HL-60/S4 (cell line): ENCODE measurements around the gene ERVFRD-1.
"Not testable (repeated sequence)": the region's sequence is repeated elsewhere in the genome, so short reads cannot be mapped to it uniquely, and the experiment has no call there.

ENCODE experiments used
- in situ Hi-C: fragments of 300-500 bp; cut with MboI; formaldehyde crosslinking; loops from 2 replicates; pipeline ENCODE4 v1.14.3; 2022; ENCODE audit warnings: low sequenced_read_pairs

The ERVFRD-1 gene

DNA sequence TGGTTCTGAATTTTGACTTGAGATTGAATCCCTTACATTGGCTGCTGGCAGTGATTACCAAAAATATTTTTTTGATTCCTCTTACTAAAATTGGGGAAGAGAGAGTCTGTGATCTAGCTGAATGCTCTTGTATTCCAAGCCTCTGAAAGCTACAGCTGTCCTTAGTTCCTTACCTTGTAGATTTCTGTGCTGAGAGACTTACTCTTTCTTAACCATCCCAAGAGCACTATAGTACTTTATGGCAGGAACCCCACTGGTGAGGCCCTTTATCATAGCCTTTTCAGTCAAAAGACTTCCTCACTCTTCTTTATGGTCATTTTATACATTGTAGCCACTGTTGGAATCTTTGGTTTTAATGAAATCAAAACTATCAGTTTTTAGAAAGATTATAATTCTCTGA lies 19.1 kb upstream of the ERVFRD-1 start:
- in situ Hi-C loops: no loop called here

DNA sequence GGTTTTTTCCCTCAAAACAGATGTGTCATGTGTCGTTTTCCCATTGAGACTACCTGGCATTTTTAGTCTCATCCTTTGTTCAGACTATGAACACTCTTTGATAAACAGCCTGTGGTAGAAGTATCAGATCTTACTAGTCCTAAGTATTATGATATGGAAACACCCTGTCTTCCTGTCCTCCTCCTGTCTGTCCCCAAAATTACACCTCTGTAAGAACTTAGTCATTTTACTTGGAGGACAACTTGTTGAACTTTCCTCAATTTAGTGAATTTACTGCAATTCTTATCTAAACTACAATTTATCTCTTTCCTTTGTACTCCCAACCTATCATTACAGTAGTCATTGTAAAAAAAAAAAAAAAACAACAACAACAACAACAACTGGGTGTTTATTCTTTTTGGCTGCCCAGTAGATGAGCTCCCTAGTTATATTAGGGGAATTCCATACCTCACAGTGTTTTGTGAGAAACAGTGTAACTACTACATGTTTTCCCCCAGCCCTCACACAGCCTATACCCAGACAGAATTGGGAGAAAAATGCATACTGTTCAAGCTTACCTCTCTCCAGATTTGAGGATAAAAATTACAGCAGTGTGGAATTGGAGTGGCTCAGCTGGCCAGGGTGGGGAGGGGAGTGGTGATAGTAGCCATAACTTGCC lies 18.5 kb upstream of the ERVFRD-1 start:
- in situ Hi-C loops: no loop called here

DNA sequence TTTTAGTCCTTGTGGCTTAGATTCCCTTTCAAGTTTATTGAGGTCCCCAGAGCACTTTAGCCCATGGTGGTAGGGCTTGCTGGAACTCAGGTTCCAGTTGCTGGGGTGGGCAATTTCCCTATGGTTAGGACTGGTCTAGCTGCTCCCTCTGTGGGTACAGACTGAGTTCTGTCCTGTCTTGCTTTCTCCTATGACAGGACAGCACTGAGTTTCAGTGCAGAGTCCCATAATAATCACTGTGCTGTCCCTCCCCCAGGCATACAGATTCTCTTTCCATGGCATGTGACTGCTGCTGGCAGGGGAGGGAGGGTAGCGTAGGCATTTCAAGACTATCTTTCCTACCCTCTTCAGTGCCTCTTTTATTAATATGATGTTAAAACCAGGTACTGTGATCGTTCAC lies 17.1 kb upstream of the ERVFRD-1 start:
- in situ Hi-C loops: no loop called here

DNA sequence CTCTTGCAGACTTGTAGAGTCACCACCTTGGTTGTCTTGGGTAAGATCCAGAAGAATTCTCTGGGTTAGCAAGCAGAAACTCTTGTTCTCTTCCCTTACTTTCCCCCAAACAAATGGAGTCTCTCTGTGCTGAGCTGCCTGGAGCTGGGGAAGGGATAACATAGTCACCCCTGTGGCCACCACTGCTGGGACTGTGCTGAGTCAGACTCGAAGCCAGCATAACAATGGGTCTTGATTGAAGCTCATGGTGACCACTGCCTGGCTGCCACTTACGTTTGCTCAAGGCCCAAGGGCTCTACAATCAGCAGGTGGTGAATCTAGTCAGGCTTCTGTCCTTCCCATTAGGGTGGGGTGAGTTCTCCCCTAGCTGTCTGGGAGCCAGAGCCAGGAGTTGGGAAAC lies 15.4 kb upstream of the ERVFRD-1 start:
- in situ Hi-C loops: no loop called here

DNA sequence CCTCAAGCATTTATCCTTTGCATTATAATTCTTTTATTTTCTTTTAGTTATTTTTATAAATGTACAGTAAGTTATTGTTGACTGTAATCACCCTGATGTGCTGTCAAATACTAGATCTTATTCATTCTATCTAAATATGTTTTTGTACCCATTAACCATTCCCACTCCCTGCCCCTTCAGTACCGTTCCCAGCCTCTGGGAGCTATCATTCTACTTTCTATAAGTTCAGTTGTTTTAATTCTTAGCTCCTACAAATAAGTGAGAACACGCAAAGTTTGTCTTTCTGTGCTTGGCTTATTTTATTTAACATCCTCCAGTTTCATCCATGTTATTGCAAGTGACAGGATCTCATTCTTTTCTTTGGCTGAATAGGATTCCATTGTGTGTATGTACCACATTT lies 12.5 kb upstream of the ERVFRD-1 start:
- in situ Hi-C loops: no loop called here

DNA sequence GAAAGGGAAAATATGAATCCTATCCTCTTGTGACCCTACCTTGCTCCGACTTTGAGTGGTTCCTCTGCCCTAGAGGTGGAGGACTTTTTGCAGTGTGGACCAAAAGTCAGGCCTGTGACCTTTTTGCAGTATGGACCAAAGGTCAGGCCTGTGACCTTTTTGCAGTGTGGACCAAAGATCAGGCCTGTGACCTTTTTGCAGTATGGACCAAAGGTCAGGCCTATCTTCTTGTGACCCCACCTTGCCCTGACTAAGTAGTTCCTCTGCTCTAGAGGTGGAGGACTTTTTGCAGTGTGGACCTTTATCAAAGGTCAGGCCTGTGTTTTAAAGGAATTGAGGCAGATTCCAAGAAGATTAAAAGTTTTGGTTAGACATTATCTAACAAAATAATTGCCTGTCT lies 10.9 kb upstream of the ERVFRD-1 start:
- in situ Hi-C loops: no loop called here

DNA sequence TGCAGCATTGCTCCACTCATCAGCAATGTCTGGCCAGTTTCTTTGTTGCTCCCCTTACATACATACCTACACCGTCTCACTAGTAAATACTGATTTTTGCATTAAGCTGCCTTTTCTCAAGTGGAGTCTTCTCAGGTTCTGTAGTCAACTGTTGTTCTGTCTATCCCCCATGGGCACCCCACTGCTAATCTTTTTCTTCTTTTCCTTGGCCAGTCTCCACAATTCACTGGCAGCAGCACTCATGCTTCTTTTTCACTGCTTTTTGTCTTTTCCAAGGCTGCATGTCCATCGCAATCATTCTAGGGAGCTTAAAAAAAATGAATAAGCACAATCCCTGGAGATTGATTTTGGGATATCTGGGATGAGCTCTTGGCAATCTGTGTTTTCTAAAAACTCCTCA lies 10.3 kb upstream of the ERVFRD-1 start:
- in situ Hi-C loops: no loop called here

DNA sequence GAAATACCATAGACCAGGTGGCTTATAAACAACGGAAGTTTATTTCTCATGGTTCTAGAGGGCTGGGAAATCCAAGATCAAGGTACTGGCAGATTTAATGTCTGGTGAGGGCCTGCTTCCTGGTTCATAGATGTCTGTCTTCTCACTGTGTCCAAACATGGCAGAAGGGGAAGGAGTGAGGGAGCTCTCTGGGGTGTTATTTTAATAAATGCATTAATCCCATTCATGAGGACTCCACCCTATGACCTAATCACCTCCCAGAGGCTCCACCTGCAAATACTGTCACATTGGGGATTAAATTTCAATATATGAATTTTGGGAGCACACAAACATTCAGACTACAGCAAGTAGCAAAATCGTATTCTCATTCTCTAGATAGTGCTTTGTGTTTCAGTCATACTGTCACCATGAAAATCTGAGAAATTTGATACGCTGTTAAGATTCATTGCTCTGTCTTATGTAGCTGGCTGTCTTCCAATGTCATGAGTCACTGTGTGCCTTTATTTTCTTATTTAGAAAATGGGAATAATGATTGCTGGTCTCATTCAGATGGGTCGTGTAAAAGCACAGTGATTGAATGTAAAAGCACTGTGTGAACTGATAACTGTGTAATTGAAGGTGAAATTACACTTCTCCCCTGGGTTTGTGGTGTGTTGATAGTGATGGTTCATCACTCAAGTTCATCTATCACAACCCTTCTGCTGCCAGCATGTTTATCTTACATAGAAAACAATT lies 8.9 kb upstream of the ERVFRD-1 start:
- in situ Hi-C loops: no loop called here

DNA sequence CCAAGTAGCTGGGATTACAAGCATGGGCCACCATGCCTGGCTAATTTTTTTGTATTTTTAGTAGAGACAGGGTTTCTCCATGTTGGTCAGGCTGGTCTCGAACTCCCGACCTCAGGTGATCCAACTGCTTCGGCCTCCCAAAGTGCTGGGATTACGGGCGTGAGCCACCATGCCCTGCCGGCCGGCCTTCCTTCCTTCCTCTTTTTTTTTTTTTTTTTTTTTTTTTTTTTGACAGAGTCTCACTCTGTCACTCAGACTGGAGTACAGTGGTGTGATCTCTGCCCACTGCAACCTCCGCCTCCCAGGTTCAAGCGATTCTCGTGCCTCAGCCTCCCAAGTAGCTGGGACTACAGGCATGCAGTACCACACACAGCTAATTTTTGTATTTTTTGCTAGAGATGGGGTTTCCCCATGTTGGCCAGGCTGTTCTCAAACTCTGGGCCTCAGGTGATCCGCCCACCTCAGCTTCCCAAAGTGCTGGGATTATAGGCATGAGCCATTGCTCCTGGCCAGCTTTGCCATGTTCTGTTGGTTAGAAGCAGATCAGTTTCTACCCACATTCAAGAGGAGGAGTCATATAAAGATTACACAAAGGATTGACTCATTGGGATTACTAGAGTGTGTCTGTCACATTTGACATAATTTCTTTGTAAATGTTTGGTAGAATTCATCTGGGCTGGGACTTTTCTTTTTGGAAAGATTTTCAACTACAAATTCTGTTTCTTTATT lies 4.4 kb upstream of the ERVFRD-1 start:
- in situ Hi-C loops: not testable (repeated sequence)

DNA sequence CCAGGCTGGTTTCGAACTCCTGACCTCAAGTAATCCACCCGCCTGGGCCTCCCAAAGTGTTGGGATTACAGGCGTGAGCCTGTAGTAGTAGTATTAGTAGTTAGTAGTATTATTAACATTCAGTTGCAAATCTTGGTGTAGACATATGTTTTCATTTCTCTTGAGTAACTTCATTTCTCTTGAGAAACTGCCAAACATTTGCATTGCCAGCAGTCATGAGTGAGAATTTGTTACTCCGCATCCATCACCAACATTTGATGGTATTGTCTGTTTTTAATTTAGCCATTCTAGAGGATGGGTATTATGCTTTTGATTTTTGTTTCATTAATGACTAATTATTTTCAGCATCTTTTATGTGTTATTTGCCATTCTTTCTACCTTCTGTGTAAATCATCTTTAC lies 1.5 kb upstream of the ERVFRD-1 start:
- in situ Hi-C loops: no loop called here

DNA sequence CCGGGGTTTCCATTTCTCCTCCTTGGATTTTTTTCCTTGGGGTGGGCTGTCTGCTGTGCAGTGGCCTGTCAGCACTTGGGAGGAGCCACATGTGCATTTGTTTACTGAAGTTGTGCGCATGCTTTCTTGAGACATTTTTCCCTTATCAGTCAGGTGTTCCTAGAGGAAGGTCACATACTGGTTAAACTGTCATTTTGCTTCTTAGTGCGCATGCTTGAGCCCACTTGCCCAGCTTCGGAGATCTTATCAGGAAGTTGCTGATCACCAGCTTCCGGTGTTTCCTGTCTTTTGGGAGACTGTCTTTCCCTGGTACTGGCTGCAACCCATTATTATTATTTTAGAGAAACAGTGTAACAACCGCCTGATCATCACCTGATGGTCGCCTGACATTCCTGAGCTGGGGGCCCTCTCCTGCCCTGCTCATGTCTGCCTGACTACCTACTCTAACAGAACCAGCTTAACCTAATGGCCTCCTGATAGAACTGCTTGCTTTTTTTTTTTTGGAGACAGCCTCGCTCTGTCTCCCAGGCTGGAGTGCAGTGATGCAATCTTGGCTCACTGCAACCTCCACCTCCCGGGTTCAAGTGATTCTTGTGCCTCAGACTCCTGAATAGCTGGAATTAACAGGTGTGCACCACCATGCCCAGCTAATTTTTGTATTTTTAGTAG lies 378 bp upstream of the ERVFRD-1 start:
- in situ Hi-C loops: no loop called here

DNA sequence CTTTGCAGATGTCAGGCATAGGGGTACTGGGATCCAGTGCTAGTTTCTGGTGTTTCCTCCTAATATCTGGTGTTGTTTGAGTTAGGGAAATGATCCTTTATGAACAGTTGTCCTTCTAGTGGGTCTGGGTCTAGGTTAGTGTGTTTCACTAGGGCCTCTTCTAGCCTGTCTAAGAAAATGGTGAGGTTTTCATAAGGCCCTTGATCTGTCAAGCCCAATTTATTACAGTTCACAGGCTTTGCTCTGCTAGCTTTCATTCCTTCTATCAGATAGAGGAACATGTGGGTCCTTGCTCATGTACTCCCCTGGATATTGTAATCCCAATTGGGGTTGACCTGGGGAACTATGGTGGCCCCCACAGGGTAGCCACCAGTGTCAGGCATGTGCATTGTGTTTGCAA lies 2.8 kb downstream of the ERVFRD-1 start:
- in situ Hi-C loops: no loop called here

DNA sequence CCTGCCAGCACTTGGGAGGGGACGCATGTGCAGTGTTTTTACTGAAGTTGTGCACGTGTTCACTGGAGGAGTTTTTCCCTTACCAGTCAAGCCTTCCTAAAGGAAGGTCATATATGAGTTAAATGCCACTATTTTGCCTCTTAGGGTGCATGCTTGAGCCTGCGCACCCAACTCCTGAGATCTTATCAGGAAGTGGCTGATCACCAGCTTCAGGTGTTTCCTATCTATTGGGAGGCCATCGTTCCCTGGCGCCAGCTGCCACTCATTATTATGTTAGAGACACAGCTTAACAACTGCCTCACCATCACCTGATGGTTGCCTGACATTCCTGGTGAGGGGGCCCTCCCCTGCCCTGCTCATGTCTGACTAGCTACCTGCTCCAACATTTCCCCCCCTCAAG lies 8.5 kb downstream of the ERVFRD-1 start:
- in situ Hi-C loops: no loop called here

DNA sequence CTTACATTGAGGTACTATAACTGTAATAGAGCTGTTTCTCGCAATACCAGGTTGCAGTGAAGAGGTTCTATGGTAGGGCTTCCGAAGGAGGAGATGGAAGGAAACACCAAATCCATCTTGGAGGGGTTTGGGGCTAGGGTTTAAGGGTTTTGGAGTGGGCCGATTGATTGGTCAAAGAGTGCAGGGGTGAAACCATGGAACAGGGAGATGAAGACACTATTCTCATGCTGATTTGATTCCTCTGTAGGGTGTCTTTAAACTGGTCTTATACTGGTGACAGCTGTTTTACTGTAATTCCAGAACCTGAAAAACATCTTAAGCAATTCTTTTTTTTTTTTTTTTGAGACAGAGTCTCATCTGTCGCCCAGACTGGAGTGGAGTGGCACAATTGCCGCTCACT lies 10.1 kb downstream of the ERVFRD-1 start:
- in situ Hi-C loops: no loop called here

DNA sequence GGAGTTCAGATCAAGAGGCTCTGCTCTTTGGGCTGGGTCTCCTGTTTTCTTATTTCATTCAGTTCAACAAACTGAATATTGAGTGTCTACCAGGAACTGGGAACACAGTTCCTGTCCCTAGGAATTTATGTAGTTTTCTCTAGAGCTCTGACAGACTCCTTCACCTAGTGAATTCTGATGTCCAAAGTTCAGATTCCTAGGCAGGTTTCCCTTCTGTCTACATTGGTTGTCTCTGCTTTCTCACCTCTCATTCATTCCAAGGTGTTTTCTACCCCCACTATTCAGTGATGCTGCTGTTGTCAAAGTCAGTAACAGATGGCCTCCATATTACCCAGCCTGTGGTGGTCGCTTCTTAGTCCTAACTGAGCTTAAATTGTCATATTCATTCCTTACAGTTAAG lies 13.5 kb downstream of the ERVFRD-1 start:
- in situ Hi-C loops: no loop called here

DNA sequence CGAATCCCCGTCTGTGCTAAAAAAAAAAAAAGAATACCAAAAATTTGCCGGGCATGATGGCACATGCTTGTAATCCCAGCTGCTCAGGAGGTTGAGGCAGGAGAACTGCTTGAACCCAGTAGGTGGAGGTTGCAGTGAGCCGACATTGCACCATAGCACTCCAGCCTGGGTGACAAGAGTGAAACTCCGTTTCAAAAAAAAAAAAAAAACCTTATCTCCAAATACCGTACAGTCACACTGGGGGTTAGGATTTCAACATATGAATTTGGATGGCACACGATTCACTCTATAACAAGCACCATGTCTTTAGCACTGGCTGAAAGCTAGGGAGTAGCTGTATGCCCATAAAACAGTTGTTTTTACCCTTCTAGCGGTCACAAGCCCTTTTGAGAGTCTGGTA lies 14.0 kb downstream of the ERVFRD-1 start:
- in situ Hi-C loops: no loop called here

DNA sequence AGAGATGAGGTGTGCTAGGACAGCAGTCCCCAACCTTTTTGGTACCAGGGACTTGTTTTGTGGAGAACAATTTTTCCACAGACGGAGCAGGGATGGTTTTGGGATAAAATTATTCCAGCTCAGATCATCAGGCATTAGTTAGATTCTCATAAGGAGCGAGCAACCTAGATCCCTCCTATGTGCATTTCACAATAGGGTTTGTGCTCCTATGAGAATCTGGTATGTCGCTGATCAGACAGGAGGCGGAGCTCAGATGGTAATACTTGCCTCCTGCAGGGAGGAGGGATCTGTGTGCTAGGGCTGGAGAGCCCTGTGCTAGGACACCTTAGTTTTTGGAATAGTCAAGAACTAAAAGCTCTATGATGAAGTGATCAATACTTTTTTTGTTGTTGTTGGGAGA lies 15.4 kb downstream of the ERVFRD-1 start:
- in situ Hi-C loops: no loop called here

DNA sequence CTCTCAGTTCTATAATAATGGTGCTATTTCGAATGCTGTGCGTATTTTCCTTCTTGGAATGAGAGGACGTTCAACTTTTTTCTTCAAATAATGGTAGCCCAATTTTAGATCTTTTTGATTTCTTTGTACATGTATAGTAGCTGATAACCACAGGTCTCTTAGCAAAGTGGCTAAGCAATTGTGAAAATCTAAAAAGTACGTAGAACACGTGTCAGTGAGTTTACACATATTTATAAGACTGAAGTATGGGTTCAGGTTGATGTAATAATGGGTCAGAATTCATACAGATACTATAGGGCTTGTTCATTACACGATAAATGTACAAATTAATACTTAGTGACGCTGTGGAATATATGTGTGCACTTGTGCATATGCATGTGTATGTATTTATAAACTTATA lies 16.6 kb downstream of the ERVFRD-1 start:
- in situ Hi-C loops: no loop called here

DNA sequence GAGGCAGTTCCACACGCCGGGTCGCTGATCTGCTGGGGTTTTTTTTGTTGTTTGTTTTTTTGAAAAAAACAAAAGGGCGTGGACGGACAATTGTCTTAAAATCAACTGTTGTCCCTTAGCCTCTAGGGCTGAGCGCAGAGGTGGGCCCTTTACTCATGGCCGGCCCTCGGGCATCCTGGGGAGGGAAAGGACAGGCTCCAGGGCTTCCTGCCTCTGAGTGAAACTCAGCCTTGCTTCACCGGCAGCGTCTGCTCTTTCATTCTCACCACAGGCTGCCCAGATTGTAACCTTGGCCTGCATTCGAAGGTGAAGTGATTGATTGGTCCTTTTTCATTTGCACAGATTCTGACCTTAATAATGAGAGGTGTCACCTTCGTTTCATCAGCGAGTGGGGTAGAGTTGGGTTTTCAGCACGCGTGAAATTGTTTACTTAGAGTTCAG lies 17.1 kb downstream of the ERVFRD-1 start:
- in situ Hi-C loops: no loop called here

DNA sequence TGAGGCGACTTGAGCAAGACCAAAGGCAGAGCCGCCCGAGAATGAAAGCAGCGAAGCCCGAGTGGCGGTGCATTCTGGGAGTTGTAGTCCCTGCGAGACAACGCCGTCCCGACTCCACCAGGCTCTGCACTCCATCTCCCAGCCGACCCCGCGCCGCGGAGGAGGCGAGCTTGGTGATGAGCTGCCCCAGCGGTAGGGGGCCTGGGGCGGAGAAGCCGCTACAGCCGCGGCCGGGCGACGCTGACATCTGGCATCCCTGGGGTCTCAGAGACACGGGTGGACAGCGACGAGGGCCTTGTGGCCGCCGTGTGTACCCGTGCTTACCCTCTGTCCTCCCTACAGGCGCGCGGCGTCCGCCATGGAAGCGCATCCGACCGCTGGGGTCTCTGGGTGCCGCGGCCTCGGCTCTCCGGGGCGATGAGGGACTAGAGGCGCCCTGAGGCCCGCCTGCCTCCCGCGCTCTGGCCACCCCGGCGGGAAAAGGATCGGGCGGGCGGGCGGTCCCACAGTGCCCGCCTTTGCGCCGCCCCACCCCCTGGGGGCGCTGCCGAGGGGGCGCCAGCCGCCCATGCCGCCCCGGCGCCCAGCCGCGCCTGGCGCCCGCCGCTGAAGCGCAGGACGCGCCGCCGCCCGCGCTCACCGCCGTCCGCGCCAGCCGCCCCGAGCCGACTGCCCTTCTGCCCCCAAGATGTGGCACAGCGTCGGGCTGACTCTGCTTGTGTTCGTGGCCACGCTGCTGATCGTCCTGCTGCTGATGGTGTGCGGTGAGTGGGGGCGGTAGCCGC lies 17.7 kb downstream of the ERVFRD-1 start, which contains the start of gene SMIM13:
SMIM13 (plus strand) TSS at position 209 of the 785 bp plus-strand sequence; CDS start at position 689, 480 bp downstream.
- in situ Hi-C loops: no loop called here

DNA sequence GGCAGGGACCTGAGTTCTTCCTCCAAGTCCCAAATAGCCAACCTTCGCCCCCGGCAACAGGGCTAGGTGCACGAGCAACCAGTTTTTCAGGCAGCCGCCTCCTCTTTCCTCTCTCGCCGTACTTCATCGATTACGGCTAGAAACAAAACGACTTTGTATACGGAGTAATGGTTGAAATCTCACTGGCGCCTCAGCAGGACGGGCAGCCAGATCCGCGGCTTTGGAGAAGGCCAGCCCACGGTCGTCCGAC lies 18.2 kb downstream of the ERVFRD-1 start:
- in situ Hi-C loops: no loop called here
